SHP77 treated with DMSO at 0.1 percent for 48 hours (cell line): ENCODE measurements around the gene H3-3A.

Experiments
- DNase-seq: peaks from one replicate; lab custom pipeline; 2025; lab: John Stamatoyannopoulos, UW

H3-3A gene

DNA sequence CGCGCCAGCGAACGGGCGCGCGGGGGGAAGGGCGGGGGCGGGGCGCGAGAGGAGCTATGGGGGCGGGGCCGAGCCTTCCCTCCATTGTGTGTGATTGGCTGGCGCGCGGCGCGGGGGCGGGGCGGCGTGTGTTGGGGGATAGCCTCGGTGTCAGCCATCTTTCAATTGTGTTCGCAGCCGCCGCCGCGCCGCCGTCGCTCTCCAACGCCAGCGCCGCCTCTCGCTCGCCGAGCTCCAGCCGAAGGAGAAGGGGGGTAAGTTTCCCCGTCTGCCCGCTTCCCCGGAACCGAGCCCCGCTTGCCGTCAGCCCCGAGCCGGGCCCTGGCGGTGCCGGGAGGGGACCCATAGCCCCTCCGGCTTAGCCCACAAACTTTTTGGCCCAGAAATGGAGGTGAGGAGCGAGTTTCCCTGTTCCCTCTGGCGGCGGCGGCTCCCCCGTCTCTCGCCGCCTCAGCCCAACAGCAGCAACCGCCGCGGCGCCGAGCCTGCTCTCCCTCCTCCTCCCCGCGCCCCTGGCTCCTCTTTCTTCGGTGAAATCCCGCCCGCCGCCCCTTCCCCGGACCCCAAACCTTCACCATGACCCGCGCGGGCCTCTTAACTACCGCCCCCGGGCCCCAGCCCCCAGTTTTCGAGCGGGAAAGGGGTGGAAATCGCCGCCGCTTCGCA is at the start of gene H3-3A:
Gene H3-3A, plus strand, starts transcription at position 159 of the 666 bp plus-strand sequence. CDS start 1,636 bp downstream, outside the sequence.
- DNase-seq: peak; percentile 83

DNA sequence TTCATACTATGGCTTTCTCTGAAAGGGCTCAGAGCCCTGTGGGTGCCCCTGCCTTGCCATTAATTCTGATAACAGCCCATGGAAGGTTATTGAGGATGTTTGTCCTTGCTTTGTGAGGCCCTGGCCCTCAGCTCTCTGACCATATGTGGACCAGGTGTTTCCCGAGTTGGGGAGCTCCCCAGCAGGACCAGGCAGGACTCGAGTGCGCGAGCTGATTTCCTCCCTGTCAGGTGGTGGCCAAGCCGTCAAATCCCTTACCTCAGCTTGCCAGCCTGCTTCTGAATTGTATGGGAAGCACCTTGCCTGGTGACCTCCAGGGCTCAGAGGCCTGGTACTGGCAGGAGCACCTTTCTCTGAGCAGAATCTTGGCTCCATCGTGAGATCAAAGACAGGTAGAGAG is 45.4 kb upstream of the H3-3A start:
- DNase-seq: no peak

DNA sequence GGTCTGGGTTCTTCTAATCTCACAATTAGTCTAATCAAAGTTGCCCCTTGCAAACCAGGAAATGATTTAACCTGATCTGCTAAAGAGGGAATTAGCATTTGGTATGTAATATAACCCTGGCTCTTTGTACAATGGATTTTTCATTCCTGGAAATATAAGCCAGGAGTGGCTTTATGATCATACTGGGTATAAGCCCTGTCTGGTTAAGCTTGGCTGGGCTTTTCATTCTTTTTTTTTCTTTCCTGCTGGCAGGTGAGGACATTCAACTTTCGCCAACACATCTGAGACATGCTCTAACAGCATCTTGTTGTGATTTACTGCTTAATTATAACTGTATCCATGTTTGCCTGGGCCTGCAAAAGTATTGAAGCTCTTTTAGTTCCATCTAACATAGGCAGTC is 42.9 kb upstream of the H3-3A start:
- no peak for DNase-seq

DNA sequence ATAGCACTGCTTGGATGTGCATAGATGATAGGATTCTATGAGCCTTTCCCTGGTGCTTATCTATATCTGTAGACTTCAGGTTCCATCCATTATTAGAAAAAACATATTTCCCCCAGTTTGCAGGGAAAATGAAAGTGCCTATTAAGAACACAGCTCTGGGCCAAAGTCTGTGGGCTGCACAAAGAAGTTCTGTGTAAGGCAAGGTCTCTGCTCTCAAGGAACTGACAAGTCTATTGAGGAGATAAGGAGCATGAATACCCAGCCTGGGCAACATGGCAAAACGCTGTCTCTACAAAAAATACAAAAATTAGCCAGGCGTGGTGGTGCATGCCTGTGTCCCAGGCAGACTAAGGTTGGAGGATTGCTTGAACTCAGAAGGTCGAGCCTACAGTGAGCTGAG is 41.1 kb upstream of the H3-3A start:
- DNase-seq: no peak

DNA sequence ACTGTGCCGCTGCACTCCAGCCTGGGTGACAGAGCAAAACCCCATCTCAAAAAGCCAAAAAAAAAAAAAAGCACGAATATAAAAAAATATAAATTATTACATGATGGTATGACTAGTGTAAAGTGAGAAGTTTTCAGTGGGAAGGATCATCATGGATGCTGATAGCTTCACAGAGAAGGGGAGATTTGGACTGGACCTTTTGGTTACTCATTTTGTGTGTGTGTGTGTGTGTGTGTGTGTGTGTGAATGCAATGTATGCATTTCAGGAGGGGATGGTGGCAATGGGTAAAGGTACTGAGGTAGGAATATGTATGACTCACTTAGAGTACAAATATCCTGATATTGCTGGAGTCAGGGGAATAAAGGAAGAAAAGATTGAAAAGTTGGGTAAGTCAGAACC is 40.7 kb upstream of the H3-3A start:
- DNase-seq: no peak

DNA sequence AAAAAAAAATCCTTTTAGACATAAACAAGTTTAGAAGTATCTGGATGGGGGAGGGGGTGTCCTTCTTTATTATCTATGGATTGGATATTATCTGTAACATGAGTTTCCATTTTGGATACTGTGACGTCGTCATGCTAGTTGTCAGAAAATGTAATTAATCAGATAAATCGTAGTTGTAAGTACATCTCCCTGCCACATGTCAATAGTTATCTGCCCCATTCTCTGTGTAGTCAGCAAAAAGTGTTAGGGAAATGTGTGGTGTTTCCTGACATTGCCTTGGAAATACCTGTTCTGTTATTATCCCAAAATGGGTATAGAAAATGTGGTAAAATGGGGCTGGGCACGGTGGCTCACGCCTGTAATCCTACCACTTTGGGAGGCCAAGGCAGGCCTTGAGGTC is 38.8 kb upstream of the H3-3A start:
- DNase-seq: no peak

DNA sequence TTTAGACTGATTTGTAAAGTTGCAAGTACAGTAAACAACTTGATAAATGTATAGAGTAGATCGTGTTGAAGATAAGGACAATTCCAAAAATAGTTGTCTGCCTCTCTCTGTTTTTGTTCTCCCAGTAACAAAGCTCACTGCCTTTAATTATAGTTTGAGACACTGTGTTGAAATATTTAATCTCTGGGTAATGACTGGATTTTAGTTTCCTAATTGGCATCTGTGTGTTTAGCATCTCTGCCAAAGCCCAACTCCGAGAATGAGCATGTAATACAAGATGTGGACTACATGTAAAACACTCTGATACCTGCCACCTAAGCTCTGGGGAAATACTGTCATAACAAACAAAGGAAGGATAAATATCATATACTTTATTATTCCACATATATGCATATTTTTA is 35.7 kb upstream of the H3-3A start:
- DNase-seq: no peak

DNA sequence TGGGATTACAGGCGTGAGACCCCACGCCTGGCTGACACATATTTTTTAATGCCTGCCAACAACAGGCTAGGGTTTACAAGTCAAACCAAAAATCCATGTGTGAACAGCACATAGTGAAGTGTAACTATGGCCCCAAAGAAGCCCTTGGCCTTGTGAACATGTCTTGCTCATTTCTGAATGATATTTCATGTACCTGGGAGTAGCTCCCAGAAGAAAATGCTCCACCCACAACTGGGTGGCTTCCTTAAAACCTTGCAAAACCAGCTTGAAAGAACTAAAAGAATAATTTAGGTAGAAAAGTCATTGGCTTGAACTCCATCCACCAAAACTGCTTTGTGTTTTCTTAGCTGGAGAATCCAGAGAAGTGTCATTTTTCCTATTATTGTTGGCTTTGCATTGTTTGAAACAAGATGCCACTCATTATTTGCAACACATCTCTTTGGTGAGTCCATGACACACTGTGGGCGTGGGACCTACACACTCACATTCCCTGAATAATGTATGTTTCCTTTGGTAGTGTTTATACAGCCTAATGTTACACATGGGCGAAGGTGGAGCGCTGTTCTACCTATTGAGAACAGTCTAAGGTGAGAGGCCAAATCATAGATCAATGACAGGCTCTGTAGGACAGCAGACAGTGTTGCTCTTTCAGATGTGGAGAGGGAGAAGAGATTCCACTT is 34.8 kb upstream of the H3-3A start:
- no peak for DNase-seq

DNA sequence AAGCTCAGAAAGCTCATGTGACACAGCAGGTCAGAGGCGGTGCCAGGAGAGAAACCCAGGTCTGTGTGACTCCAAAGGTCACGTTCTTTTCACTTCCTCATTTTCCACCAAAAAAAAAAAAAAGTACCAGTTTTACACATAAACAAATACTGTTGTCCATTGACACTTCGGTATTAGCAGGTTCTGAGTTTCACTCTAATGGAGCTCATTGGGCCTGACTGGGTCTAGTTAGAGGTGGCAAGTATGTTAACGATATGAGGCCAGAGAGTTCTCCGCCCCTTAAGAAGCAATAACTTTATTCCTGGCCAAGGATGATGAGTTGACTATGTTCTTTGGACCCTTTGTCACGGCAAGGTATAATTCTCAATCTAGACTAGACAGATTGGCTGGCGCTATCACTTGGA is 33.4 kb upstream of the H3-3A start:
- DNase-seq: no peak

DNA sequence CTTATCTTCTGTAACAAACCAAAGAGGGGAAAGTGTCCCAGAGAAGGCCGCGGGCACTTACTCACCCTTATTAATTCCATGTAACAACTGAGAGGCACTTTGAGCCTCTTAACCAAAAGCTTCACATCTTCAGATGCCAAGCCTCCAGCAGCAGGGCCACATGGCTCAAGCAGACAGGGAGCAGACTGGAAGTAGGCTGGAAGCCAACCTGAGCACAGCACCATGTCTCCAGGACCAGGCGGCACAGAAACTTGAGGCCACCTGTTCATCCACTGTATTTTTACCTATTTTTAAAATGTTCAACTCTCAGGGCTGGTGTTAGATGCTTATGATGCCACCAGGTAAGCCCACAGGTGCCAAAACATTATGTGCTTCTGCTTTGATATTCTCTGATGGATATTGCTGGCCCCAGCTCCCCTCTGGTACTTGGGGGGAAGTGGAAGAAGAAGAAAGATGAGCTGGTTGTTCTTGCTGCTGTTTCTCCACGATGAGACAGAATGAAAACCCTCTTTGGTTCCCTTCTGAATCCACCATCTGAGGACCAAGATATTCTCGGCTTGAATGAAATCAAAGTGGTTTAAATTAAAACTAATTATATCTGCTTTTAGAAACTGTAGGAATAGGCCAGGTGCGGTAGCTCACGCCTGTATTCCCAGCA is 32.8 kb upstream of the H3-3A start:
- DNase-seq: no peak

DNA sequence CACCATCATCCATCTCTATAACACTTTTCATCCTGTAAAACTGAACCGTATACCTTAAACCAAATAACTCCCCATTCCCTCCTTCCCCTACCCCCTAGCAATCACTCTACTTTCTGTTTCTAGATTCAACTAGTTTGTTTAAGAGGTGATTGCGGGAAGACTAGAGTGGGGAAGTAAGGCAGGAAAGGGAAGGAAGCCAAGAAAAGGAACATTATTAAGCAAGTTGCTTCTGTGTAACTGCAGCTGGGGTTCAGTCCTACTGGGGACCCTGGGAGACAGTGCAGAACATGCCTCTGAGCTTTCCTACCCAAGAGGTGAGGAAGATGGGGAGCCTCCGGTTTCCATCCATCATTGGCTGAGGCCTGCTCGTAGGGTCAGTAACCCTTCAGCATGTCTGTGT is 28.9 kb upstream of the H3-3A start:
- DNase-seq: no peak

DNA sequence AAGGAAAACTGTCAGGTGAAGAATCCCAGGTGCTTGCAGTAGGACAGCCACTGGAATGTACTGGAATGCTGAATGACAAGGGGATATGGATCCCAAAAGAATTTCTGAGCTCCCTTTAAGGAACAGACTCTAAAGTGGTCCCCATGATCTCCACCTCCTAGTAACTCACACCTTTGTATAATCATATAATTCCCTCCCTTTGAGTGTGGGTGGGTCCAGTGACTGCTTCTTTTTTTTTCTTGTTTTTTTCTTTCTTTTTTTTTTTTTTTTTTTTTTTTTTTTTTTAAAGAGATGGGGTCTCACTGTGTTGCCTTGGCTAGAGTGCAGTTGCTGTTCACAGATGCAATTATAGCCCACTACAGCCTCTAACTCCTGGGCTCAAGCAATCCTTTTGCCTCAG is 28.5 kb upstream of the H3-3A start:
- no peak for DNase-seq

DNA sequence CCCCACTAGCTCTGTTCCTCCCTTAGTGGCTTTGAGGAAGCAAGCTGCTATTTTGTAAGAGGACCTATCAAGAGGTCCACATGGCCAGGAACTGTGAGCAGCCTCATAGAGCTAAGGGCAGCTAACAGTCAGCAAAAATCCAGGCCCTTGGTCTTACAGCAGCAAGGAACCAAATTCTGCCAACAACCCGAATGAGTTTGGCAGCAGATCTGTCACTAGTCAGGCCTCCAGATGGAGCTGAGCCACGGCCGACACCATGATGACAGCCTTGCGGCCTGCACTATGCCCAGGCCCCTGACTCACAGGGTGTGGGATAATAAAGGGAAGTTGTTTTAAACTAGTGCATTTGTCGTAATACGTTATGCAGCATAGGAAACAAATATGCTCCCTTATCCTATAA is 28.0 kb upstream of the H3-3A start:
- no peak for DNase-seq

DNA sequence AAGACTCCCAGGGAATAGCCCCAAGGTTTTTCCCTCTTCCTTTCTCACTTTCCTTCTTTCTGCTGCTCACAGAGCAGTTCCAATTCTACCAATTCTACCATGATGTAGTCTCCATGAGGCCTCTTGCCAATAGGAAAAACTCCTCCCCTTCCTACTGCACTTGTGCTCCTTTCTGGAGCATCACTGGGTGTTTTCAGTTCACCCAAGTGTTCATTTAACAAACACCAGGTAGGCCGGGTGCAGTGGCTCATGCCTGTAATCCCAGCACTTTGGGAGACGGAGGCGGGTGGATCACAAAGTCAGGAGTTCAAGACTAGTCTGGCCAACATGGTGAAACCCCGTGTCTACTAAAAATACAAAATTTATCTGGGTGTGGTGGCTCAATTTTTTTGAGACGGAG is 26.6 kb upstream of the H3-3A start:
- no peak for DNase-seq

DNA sequence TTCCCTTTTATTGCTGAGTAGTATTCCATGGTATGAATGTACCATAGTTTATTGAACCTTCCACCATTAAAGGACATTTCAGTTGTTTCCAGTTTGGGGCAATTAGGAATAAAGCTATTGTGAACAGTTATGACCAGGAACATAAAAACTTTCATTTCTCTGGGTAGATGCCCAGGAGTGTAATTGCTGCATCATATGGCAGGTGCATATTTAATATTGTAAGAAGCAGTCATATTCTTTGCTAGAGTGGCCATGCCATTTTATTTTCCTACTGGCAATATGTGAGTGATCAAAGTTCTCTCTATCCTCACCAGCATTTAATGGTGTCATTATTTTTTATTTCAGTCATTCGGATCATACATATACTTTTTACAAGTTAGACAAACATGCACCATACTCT is 23.9 kb upstream of the H3-3A start:
- no peak for DNase-seq

DNA sequence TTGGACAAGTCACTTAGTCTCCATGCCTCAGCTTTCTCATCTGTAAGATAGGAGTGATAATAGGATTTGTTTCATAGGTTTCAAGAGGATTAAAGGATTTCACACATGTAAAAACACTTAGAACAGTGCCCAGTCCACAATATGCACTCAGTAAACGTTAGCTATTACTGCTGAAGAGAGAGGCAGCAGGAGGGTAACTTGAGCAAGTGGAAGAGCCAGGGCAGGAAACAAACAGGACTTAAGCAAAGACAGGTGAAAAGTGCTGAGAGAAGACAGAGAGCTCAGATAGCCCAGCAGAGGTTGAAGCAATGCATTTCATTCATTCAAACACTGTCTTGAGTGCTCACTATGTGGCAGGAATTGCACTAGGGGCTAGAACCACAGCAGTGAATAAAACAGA is 21.1 kb upstream of the H3-3A start:
- no peak for DNase-seq

DNA sequence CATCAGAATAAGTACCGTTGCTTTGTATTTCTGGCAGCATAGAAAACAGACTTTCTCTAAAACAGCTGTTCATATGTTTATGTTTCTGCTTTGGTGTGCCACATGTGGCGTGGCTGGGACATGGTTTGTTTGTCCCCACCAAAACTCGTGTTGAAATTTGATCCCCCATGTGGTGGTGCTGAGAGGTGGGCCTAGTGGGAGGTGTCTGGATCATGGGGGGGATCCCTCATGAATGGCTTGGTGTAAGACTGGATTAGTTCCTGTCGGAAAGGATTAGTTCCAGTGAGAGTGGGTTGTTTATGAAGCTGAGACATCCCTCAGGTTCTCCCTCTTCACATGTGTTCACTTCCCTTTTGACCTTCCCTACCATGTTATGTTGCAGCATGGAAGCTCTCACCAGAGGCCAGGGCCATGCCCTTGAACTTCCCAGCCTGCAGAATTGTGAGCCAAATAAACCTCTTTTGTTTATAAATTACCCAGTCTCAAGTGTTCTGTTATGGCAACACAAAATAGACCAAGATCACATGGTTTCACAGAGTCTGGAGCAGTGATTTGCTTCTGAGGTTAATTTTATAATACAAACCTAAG is 17.9 kb upstream of the H3-3A start:
- DNase-seq: no peak

DNA sequence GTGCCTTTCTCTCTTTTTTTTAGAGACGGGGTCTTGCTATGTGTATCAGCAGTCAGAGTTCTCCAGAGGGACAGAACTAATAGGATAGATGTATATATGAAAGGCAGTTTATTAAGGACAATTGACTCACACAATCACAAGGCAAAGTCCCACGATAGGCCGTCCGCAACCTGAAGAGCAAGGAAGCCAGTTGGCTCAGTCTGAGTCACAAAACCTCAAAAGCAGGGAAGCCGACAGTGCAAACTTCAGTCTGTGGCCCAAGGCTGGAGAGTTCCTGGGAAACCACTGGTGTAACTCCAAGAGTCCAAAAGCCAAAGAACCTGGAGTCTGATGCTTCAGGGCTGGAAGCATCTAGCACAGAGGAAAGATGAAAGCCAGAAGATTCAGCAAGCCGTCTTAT is 16.3 kb upstream of the H3-3A start:
- no peak for DNase-seq

DNA sequence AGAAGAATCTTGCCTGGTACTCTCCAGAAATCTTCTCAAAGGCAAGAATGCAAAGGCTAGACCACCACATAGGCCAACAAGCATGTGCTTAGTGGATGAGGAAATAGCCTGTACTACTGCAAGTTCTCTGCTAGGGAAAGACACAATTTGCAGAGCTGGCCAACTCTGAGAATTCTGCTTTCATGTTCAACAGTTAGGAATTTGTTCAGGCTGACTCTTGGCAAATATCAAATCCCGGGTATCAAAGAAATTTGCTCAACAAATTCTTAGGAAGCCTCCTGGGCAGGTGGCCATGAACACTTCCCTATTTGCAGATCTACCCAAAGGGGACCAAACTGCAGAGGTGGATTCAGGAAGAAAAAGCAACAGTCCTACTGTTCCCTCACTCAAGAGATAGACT is 15.0 kb upstream of the H3-3A start:
- no peak for DNase-seq

DNA sequence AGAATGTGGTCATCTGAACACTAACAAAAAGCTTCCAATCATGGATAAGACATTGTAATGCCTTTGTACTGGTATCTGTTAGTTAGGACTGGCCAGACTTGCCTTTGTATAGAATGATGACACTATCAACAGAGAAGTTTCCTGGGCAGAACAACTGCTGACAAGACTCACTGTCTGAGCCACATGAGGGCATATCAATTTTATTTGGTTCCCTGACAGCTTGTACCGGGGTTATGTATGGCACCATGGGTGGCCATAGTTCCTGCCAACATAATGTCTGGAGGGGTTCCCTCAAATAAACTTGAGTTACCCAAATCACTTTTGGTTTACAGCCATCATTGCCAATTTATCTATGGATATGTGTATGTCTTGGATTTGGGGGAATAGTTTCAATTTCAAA is 13.6 kb upstream of the H3-3A start:
- DNase-seq: no peak

DNA sequence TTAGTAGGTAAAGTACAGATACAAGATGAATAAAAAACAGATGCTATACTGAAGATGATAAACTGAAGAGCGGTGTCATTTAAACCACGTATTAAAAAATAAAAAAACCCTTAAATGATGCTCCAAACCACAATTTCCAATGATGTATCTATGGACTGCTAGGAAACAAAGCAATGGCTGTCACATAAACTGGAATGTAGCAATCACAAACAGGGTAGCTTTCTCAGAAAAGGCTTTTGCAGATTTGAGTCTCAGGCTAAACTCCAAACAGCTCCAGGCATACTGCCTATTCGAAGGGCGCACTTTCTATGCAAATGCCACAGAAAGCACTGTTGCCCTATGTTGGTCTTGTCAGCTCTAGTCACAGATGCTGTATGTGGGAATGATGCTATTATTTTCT is 12.4 kb upstream of the H3-3A start:
- DNase-seq: no peak

DNA sequence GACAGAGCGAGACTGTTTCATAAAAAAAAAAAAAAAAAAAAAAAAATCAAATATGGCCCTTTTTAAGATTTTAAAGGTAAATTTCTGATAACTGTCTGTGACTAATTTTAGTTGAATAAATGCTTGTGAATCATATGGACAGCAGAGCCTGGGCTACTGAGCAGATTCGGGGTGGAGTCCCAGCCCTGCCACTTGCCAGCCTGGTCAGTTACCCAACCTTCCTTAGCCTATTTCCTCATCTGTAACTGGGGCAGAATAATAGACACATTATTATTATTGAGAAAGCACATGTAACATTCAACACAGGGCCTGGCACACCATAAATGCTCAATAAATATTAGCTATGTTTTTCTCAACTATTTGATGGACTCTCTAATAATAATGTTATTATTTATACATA is 11.2 kb upstream of the H3-3A start:
- DNase-seq: no peak

DNA sequence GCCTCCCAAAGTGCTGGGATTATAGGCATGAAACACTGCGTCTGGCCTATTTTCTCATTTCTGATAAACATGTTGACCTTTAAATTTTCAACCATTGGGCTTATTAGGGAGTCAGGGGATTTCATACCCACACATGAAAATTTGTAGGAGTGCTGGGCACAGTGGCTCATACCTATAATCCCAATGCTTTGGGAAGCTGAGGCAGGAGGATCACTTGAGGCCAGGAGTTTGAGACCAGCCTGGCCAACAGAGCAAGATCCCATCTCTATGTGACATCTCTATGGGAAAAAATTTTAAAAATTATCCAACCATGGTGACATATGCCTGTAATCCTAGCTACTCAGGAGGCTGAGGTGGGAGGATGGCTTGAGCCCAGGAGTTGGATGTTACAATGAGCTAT is 10.5 kb upstream of the H3-3A start:
- no peak for DNase-seq
